Fibroblast of lung (primary cell): ENCODE data around the gene IGSF22. TPM values are rescaled to one million over a fixed set of nuclear protein-coding genes. Genes with fewer than 3 reads are reported as not detected.
A peak's percentile ranks its signal among the peaks of the same experiment; 100 is the strongest.

ENCODE experiments used
- DNase-seq, 2 donors: peaks; one replicate each; pipeline versions ENCODE4 v3.0.0 to v3.0.0-alpha.2; 2010; ENCODE audit warnings: low read depth in 2 of 2
- H2AFZ ChIP-seq: 2 replicates; pipeline ENCODE4 v1.5.1; 2012; ENCODE audit warnings: low read length, control low read depth, inconsistent platforms
- H3K27ac ChIP-seq: 2 replicates; pipeline ENCODE4 v1.5.1; 2011; ENCODE audit warnings: low read length, control low read depth; ENCODE audit not compliant: insufficient read depth
- H3K27me3 ChIP-seq: 2 replicates; pipeline ENCODE4 v1.5.1; 2011; ENCODE audit warnings: mild to moderate bottlenecking, low read length; ENCODE audit not compliant: control insufficient read depth, insufficient read depth
- H3K36me3 ChIP-seq: 2 replicates; pipeline ENCODE4 v1.5.1; 2011; ENCODE audit warnings: low read length; ENCODE audit not compliant: control insufficient read depth, insufficient read depth
- H3K4me1 ChIP-seq: 2 replicates; pipeline ENCODE4 v1.5.1; 2011; ENCODE audit warnings: low read length; ENCODE audit not compliant: control insufficient read depth, insufficient read depth; ENCODE audit errors: extremely low read depth
- H3K4me2 ChIP-seq: 2 replicates; pipeline ENCODE4 v1.5.1; 2011; ENCODE audit warnings: low read length, control low read depth; ENCODE audit not compliant: insufficient read depth; ENCODE audit errors: extremely low read depth
- H3K4me3 ChIP-seq, 4 experiments: fragments of 200-600 bp in 1 of 4; sonication (generic) in 1 of 4; replicated peaks in 1 of 4; 2 replicates each; pipeline ENCODE4 v1.5.1; 2011 to 2016; ENCODE audit warnings: low read length in 4 of 4, low read depth in 3 of 4, mild to moderate bottlenecking in 3 of 4, control low read depth in 2 of 4, inconsistent platforms in 1 of 4, mixed read lengths in 1 of 4; ENCODE audit not compliant: insufficient read depth in 1 of 4; ENCODE audit errors: control extremely low read depth in 1 of 4
- H3K79me2 ChIP-seq: 2 replicates; pipeline ENCODE4 v1.5.1; 2012; ENCODE audit warnings: mild to moderate bottlenecking, low read length, inconsistent platforms; ENCODE audit not compliant: control insufficient read depth, insufficient read depth
- H3K9ac ChIP-seq: 2 replicates; pipeline ENCODE4 v1.5.1; 2011; ENCODE audit warnings: mild to moderate bottlenecking, low read length, control low read depth; ENCODE audit not compliant: insufficient read depth
- H3K9me3 ChIP-seq: 2 replicates; pipeline ENCODE4 v1.5.1; 2012; ENCODE audit warnings: low read depth, low read length; ENCODE audit not compliant: control insufficient read depth, insufficient read depth
- H4K20me1 ChIP-seq: 2 replicates; pipeline ENCODE4 v1.5.1; 2011; ENCODE audit warnings: low read length; ENCODE audit not compliant: control insufficient read depth, insufficient read depth; ENCODE audit errors: extremely low read depth
- CTCF ChIP-seq, 2 donors: IDR thresholded peaks in 1 of 2; conservative IDR thresholded peaks in 1 of 2; 1 replicate in 1 of 2; 2 replicates in 1 of 2; pipeline ENCODE4 v1.5.1; 2011 to 2012; ENCODE audit warnings: low read length in 2 of 2, control low read depth in 1 of 2, inconsistent platforms in 1 of 2, low read depth in 1 of 2, mild to moderate bottlenecking in 1 of 2
- EZH2 ChIP-seq: IDR thresholded peaks from 2 replicates; pipeline ENCODE4 v1.5.1; 2012; ENCODE audit warnings: low read length, control low read depth, mild to moderate bottlenecking; ENCODE audit errors: missing control alignments
- polyA plus RNA-seq, 2 donors: library from polyadenylated mRNA; depleted of rRNA in 1 of 2; stranded (reverse) in 1 of 2; unstranded in 1 of 2; fragments of >200 nt; gene quantifications; 2 replicates each; pipeline ENCODE4 v1.2.1, GENCODE V29; 2011 to 2012; ENCODE audit warnings: missing spikeins in 1 of 2
- total RNA-seq: library from RNA; depleted of rRNA; stranded (reverse); fragments of >200 nt; gene quantifications from 2 replicates; pipeline ENCODE4 v1.2.1, GENCODE V29; 2014

IGSF22 gene
- total and polyA plus RNA-seq, 2 donors (not counting 1 experiment from before 2014, with no cell fraction given), result under 0.01 TPM; not detected in 1

GRCh38 chr11:18773104-18773503, 47.1 kb upstream of the IGSF22 start:
- Histone ChIP-seq H3K36me3 (no peaks in the 10 kb centered on the region), H3K9me3 (no peaks in the 10 kb centered on the region), H3K4me2 (no peak overlapping the region), H3K27me3 (peaks cover 11% of the 10 kb centered on the region), H3K4me3 (no peak overlapping the region), H4K20me1 (no peaks in the 10 kb centered on the region), H2AFZ (no peak overlapping the region), H3K9ac (no peak overlapping the region), H3K27ac (no peak overlapping the region), H3K79me2 (no peaks in the 10 kb centered on the region), H3K4me1 (no peaks in the 10 kb centered on the region)
- no peak for TF ChIP-seq EZH2
- DNase-seq, result no peak

- no peaks in the 10 kb centered on the region for H3K4me1 ChIP-seq
- peak in 1 of 2 donors; percentile 22 for DNase-seq
- H3K9me3 ChIP-seq, result no peaks in the 10 kb centered on the region
- H3K27me3 ChIP-seq, result peaks cover 13% of the 10 kb centered on the region
- no peak for TF ChIP-seq CTCF (conservative IDR thresholded peaks at IDR 0.05 in 1 of 2, IDR thresholded peaks at IDR 0.05 in 1 of 2; ENCODE audit: low read depth in 1 of 2, low read length in 2 of 2)
- TF ChIP-seq EZH2, result no peak
- H3K79me2 ChIP-seq, result no peaks in the 10 kb centered on the region
- no peak overlapping the region for H3K4me3 ChIP-seq
- no peaks in the 10 kb centered on the region for H4K20me1 ChIP-seq
- H3K9ac ChIP-seq, result no peak overlapping the region
- H2AFZ ChIP-seq, result no peak overlapping the region
- H3K4me2 ChIP-seq, result no peak overlapping the region
- H3K36me3 ChIP-seq, result no peaks in the 10 kb centered on the region
- H3K27ac ChIP-seq, result no peak overlapping the region
These were observed 46.2 kb upstream of the IGSF22 start for GRCh38 chr11:18772211-18772610.

GRCh38 chr11:18771266-18772035, 45.5 kb upstream of the IGSF22 start:
- H3K79me2 ChIP-seq, result no peaks in the 10 kb centered on the region
- H3K9me3 ChIP-seq, result no peaks in the 10 kb centered on the region
- TF ChIP-seq EZH2, result no peak
- TF ChIP-seq CTCF (conservative IDR thresholded peaks at IDR 0.05 in 1 of 2, IDR thresholded peaks at IDR 0.05 in 1 of 2; ENCODE audit: low read depth in 1 of 2, low read length in 2 of 2), result no peak
- H3K4me1 ChIP-seq, result no peaks in the 10 kb centered on the region
- no peak overlapping the region for H3K4me3 ChIP-seq
- no peak overlapping the region for H3K4me2 ChIP-seq
- DNase-seq, result no peak
- H3K27me3 ChIP-seq, result peaks cover 13% of the 10 kb centered on the region
- H4K20me1 ChIP-seq, result no peaks in the 10 kb centered on the region
- H3K9ac ChIP-seq, result no peak overlapping the region
- H3K27ac ChIP-seq, result no peak overlapping the region
- no peaks in the 10 kb centered on the region for H3K36me3 ChIP-seq
- no peak overlapping the region for H2AFZ ChIP-seq
